GM19351 (cell line): ENCODE results near the gene NUP133.
"Not testable (repeated sequence)": the region's sequence is repeated elsewhere in the genome, so short reads cannot be mapped to it uniquely, and the experiment has no call there.

ENCODE experiments used
- ATAC-seq: cut with Tn5 transposase; IDR thresholded peaks from one replicate; pipeline ENCODE4 v1.9.1; 2021; ENCODE audit warnings: mild to moderate bottlenecking, moderate library complexity; ENCODE audit not compliant: unreplicated experiment

NUP133 gene

DNA sequence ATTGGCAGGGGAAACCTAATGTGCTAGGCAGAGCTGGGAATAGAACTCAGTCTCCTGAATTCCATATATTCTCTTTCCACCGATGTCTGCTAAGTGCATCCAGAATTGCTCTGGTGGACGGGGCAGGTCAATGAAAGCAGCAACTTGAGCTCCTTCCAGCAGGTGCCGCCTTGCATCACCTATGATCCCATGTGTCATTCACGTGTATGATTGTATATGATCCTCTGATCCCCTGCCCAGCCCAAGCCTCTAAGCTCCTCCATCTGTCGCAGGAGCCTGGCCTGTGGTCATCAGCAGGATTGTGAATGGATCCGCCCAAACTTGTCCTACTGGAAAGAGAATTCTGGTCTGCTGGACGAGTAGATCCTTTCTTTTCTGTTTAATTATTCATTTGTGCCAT, 87.4 kb downstream of the NUP133 start:
- no peak for ATAC-seq

DNA sequence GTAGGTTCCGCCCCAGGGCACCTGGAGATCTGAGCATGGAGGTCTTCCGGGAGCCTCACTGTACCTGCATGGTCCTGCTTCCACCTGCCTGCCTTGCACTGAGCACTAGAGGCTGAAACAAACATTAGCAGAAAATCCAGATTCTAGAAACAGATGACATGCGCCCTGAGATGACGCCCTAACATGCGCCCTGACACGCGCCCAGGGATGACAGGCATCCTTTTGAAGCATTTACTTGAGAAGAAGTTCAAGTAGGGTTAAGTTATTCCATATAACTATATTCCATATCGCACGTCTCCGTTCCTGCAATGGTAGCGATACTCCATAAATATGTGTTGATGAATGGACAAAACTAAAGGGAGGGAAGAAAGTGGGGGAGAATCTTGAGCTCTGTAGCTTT, 87.9 kb downstream of the NUP133 start:
- no peak for ATAC-seq

DNA sequence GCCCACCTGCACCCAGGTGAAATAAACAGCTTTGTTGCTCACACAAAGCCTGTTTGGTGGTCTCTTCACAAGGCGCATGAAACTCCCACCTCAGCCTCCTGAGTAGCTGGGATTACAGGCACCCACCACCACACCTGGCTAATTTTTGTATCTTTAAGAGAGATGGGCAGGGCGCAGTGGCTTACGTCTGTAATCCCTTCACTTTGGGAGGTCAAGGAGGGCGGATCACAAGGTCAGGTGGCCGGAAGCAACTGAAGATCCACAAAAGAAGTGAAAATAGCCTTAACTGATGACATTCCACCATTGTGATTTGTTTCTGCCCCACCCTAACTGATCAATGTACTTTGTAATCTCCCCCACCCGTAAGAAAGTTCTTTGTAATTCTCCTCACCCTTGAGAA, 89.6 kb downstream of the NUP133 start:
- ATAC-seq = not testable (repeated sequence)

- not testable (repeated sequence) for ATAC-seq
Observed at GRCh38 chr1:229412810-229413209, 95.3 kb downstream of the NUP133 start.

- no peak for ATAC-seq
Observed at GRCh38 chr1:229412056-229412455, 96.1 kb downstream of the NUP133 start.

- ATAC-seq = no peak
Observed at GRCh38 chr1:229411434-229412055, 96.6 kb downstream of the NUP133 start.

GRCh38 chr1:229410692-229411433, 97.3 kb downstream of the NUP133 start:
- no peak for ATAC-seq

DNA sequence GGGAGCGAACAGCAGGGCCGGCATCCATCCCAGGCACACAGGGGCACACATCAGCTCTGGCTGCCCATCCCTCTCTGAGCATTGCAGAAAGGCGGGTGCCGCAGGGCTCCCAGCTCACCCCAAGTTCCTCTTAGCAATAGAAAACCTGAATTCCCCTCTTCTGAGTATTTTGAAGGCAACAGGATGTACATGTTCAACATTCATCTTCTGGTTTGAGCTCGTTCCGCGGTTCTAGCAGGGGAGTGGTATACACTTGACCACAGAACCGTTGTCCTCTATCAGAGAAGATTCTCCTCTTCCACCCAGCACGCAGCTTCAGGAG, 97.8 kb downstream of the NUP133 start:
- ATAC-seq = no peak

GRCh38 chr1:229409616-229410369, 98.3 kb downstream of the NUP133 start:
- ATAC-seq = no peak

- no peak for ATAC-seq
Observed at GRCh38 chr1:229408458-229409037, 99.6 kb downstream of the NUP133 start.

GRCh38 chr1:229407206-229408026, 100.7 kb downstream of the NUP133 start:
- no peak for ATAC-seq

DNA sequence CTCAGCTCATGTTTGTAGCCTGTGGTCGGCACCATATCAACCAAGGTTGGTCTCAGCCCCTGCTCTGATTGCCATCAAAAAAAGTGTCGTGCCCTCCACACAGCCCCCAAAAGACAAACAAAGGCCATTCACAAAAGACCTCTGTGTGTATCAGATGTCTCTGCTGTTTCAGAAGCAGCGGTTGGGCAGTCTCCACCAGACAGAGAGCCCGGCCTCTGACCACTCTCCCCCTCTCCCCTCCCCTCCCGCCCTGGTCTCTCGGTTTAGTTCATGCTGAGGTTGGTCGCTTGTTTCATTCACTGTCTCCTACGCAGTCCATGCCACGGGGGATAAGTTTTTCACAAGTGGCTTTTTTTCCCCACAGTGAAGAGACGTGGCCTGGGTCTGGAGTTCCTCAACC, 101.3 kb downstream of the NUP133 start:
- ATAC-seq = no peak

GRCh38 chr1:229403573-229403972, 104.6 kb downstream of the NUP133 start:
- no peak for ATAC-seq

DNA sequence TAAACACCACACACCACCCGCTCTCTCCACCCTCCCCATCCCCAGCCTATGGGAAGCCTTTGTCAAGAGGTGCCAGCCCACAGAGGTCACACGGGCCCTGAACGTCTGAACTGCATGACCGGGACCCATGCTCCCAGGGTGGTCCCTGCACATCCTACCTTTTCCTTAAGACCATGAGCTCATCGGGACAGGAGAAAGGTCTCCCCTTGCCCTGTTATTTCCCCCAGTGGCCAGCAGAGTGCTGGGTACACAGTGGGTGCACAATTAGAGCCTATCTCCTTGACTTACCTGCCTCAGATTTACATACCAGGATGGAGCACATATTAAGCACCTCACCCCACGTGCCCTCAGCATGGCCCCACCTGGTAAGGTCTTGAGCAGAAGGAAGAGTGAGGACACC, 105.1 kb downstream of the NUP133 start:
- no peak for ATAC-seq

DNA sequence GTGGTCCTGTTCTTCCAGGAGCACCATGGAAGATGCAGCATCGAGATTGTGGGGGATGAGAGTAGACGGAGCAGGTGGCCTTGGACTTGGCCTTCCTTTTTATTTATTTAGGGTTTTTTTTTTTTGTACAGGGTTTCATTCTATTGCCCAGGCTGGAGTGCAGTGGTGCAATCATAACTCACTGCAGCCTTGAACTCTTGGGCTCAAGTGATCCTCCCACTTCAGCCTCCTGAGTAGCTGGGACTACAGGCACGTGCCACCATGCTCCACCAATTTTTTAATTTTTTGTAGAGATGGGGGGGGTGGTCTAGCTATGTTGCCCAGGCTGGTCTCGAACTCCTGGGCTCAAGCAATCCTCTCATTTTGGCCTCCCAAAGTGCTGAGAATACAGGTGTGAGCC, 105.8 kb downstream of the NUP133 start:
- ATAC-seq = not testable (repeated sequence)

DNA sequence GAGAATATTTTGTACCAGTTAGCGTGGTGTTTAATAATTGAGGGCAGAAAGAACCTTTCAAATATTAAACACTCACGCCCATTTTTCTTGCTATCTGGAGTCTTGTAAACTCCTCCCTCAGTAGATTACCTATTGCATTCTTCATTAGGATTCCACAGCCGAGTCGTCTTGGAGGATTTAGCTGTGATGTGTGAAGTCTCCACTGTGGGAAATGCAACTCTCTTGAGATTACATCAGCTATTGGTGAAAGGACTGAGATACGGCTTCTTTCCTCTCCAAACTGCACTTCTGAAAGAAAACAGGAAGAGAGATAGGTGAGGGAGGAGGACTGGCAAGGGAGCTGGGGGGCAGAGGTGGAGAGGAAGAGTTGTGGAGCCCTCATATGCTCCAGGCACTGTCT, 110.4 kb downstream of the NUP133 start:
- no peak for ATAC-seq

- no peak for ATAC-seq
Observed at GRCh38 chr1:229396585-229397206, 111.4 kb downstream of the NUP133 start.

- ATAC-seq = not testable (repeated sequence)
Observed at GRCh38 chr1:229394517-229394916, 113.6 kb downstream of the NUP133 start.

- no peak for ATAC-seq
Observed at GRCh38 chr1:229392936-229393335, 115.2 kb downstream of the NUP133 start.
